Epithelial cell of alveolus of lung (primary cell): ENCODE results near the gene MAP3K9. TPM values are rescaled to one million over a fixed set of nuclear protein-coding genes. Genes with fewer than 3 reads are reported as not detected.

Source experiments
- total RNA-seq: library from RNA; depleted of rRNA; stranded (reverse); fragments of >200 nt; gene quantifications from 2 replicates; pipeline ENCODE4 v1.2.1, GENCODE V29; 2015

The MAP3K9 gene
- total RNA-seq = 0.48 and 1.7 TPM in 2 replicates

GRCh38 chr14:70809225-70810219 is at the start of gene MAP3K9:
TSS of gene MAP3K9 (minus strand) at chr14:70809513. CDS start at chr14:70809171, 342 bp downstream.

Other genes with a start within 250 kb of the MAP3K9 start
- gene MED6, start 208.9 kb downstream of the MAP3K9 start, total RNA-seq = 22.9 and 28.1 TPM in 2 replicates
- gene TTC9, start 167.6 kb downstream of the MAP3K9 start, total RNA-seq = 0.32 and 0.78 TPM in 2 replicates
- 39.0 and 44.0 TPM in 2 replicates for gene PCNX1, start 97.9 kb upstream of the MAP3K9 start, total RNA-seq